NCI-H1417 treated with DMSO at 0.1 percent for 48 hours (cell line): ENCODE data around the gene MAN2A2.
"Not testable (repeated sequence)": the region's sequence is repeated elsewhere in the genome, so short reads cannot be mapped to it uniquely, and the experiment has no call there.

Experiments
- DNase-seq: peaks from one replicate; lab custom pipeline; 2025; lab: John Stamatoyannopoulos, UW

The MAN2A2 gene

DNA sequence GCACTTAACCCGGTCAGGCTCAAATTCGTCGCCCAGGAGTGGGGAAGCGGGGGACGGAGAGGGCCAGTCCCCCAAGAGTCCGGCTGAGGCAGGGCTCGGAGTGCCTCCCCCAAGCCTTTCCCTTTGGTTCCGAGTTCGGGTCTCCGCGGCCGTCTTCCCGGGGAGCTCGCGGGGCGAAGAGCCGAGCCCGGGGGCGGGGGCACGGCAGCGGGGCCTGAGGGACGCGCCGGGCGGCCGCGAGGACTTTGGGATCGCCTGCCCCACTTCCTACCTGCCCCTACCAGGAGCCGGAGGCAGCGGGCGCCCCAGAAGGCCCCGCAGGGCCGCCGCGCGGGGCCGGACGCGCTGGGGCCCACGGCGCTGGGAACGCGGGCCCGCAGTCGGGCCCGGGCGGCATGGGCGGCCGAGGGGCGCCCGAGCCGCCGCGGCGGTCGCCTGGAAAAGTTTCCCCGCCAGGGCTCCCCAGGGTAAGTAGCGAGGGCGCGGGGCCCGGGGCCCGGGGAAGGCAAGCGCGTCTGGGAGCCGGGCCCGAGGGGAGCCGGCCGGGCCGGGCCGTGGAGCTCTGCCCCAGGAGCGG lies 31.9 kb upstream of the MAN2A2 start:
- no peak for DNase-seq

DNA sequence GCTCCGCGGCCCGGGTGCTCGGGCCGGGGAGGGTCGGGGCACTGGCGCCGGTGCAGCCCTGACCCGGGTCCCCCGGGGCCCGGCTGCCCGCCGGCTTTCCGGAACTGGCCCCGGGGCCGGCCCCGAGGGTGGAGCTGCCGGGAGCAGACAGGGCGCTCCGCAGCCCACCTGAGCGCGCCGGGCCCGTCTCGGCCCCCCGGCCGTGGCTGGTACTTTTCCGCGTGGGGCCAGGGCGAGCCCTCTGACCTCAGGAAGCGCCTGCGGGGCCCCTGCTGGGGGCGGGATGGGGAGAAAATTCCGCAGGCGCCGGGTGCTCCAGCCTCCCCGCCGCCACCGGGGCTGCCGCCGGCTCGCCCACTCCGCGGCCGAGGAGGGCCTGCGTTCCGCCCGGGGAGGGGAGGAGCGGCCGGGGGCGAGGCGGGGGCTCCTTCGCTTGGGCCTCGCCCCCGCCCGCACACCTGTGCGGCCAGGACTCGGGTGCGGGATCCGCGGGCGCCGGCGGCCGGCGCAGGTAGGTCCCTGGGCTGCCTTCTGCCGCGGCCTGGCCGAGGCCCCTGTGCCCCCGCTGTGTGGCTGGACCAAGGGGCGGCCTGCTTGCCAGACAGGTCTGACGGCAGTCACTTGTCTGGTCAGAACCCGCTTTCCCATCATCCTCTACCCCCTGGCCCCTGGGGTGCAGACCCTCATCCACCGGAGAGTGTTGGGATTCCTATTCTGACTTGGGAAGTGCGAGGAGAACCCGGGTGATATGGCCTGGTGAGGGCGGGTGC lies 31.2 kb upstream of the MAN2A2 start:
- no peak for DNase-seq

DNA sequence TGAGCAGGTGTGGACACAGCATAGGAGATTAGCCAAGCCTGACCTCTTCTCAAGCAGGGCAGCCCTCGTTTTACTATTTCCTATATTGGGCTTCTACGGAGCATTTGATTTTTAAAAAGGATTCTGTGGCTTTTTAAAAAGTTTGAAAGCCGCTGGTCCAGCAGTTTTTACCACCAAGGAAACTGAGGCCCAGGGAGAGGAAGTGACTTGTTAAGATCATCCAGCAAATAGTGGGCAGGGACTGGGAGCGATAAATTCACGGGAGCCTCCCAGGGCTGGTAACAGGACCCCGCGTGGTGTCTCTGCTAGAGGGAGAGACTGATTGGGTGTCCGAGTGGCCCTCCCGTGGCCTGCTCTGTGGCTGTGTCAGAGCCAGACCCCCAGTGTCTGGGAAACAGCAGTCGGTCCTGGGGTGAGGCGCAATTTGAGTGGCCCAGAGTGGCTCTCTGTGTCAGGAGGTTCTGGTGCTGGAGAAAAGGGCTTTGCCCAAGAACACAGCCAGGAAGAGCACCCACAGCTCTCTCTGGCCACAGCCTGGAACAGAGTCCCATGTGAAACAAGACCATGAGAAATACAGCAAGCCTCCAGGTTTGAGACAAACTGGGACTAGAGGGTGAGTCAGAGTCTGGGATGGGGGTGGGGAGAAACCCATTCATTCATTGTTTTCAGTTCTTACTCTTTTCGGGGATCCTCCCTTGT lies 30.5 kb upstream of the MAN2A2 start:
- DNase-seq, result no peak

DNA sequence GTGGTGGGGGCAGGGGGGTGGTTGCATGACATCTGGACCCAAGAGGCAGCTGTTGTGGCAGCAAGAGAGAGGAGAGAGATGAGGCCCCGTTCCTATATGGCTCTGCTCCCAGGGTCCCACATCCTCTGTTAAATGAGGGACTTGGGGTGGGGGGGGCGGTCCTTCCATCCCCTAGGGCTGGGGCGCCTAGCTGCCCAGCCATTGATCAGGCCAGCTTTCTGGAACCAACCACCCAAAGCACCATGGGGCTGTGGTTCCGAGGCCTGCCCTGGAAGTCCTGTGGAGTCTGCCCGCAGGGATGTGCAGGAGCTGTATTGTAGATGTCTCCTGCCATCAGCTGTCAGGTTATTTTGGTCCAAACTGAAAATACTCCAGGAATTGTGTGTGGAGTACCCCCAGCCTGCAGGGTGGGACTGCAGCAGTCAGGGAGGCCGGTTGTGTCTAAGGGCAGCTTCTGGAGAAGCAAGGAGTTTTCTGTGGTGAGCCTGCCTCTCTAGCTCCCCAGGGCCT lies 29.6 kb upstream of the MAN2A2 start:
- DNase-seq, result no peak

DNA sequence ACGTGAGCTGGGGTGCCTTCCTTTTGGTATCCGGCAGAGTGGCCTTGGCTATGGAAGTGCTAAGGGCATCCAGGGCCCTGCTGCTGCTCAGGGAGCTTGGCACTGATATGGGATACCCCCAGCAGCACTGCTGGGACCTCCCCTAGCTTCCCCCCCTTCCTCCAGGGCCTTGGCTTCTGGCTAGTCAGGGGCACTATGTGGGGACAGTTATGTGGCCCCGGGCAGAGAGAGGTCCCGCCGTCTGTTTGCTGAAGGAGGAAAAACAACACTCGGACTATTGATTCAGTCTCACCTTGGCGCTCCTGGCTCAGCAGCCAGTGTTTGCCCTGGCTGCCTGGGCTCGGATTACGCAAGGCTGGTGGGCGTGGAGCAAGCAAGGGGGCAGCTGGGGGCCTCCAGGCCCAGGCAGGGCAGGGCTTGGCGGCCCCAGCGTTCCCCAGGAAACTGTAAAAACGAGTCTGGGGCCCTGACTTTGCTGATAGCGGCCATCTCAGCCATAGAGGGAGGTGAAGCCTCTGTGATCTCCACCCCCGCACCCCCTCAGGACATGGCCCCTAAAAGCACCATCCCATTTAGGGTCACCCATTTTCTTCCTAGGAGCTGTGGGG lies 29.0 kb upstream of the MAN2A2 start:
- DNase-seq, result no peak

DNA sequence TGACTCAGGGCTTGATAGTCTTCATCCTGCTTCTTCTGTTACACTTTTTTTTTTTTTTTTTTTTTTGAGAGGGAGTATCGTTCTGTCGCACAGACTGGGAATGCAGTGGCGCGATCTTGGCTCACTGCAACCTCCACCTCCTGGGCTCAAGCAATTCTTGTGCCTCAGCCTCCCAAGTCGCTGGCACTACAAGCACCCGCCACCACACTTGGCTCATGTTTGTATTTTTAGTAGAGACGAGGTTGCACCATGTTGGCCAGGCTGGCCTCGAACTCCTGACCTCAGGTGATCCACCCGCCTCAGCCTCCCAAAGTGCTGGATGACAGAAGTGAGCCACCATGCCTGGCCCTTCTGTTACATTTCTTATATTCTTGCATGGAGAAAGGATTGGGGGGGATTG lies 28.1 kb upstream of the MAN2A2 start:
- DNase-seq, result not testable (repeated sequence)

DNA sequence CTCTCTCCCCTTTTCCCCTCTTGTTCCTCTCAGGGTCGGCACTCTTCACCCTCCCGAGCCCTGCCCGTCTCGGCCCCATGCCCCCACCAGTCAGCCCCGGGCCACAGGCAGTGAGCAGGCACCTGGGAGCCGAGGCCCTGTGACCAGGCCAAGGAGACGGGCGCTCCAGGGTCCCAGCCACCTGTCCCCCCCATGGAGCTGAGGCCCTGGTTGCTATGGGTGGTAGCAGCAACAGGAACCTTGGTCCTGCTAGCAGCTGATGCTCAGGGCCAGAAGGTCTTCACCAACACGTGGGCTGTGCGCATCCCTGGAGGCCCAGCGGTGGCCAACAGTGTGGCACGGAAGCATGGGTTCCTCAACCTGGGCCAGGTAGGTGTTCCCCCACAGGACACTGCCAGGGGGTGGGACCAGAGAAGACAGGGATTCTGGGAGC lies 27.5 kb upstream of the MAN2A2 start:
- DNase-seq, result no peak

DNA sequence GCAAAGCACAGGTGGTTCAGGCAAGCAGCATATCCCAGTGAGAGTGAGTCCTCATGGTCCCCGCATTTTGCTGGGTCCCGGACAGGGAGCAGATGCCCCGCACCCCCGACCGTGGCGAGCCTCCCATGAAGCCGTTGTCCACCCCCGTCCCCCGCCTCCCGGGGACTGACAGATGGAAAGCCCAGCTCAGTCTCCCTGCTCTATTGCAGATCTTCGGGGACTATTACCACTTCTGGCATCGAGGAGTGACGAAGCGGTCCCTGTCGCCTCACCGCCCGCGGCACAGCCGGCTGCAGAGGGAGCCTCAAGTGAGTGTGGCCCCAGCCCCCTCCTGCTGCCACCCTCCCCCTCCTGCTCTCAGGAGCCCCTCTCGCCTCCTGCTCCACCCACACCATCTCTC lies 27.1 kb upstream of the MAN2A2 start:
- no peak for DNase-seq

DNA sequence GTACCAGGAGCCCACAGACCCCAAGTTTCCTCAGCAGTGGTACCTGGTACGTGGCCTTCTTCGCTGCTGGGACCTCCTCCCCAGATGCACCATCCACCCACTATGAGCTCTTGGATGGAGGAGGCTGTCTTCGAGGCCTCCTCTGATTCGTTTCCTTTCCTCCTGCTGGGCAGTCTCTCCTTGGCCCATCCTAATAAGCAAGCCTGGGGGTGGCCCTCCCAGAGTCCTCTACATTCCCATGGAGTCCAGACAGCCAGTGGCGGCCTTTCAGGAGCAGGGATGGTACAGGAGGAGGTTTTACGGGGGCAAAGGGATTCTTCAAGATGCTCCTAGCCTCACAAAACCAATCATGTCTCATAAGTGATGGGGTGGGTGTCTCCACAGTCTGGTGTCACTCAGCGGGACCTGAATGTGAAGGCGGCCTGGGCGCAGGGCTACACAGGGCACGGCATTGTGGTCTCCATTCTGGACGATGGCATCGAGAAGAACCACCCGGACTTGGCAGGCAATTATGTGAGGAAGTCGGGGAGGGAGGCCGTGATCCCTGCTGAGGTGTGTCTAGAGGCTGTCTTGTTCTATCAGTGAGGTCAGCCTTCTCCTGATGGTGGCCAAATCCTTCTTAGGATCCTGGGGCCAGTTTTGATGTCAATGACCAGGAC lies 26.5 kb upstream of the MAN2A2 start:
- DNase-seq, result no peak

DNA sequence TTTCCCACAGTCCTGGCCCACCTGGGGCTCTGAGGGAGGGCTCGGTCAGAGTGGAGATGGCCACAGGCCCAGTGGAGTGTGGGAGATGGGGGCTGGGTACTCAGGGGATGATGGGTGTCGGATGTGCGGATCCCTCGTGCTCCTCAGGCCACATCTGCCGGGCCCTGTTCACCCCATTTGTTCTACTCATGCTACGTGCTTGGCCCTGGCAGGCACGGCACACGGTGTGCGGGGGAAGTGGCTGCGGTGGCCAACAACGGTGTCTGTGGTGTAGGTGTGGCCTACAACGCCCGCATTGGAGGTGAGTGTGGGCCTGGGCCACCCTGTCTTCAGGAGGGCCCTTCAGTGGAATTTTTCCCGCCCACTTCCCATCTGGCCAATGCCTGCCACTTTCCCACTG lies 25.8 kb upstream of the MAN2A2 start:
- DNase-seq, result no peak

DNA sequence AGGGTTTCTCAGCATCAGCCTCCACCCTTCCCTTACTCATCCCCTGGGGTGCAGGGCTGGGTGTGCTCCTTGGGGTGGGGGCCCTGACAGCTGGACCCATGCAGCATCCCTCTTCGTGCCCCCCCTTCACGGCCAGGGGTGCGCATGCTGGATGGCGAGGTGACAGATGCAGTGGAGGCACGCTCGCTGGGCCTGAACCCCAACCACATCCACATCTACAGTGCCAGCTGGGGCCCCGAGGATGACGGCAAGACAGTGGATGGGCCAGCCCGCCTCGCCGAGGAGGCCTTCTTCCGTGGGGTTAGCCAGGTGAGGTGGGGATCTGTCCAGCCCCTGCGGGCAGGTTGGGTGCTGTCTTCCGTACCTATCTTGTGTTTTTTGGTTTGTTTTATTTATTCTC lies 25.1 kb upstream of the MAN2A2 start:
- no peak for DNase-seq

DNA sequence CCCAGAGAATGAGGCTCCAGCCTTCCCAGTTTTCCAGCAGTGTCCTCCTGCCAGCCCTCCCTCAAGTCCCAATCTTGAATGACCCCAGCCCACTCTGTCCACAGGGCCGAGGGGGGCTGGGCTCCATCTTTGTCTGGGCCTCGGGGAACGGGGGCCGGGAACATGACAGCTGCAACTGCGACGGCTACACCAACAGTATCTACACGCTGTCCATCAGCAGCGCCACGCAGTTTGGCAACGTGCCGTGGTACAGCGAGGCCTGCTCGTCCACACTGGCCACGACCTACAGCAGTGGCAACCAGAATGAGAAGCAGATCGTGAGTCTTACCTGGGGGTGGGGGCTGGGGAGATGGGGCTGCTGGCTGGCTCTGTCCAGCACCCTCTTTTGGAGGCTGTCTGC lies 24.4 kb upstream of the MAN2A2 start:
- DNase-seq, result no peak

DNA sequence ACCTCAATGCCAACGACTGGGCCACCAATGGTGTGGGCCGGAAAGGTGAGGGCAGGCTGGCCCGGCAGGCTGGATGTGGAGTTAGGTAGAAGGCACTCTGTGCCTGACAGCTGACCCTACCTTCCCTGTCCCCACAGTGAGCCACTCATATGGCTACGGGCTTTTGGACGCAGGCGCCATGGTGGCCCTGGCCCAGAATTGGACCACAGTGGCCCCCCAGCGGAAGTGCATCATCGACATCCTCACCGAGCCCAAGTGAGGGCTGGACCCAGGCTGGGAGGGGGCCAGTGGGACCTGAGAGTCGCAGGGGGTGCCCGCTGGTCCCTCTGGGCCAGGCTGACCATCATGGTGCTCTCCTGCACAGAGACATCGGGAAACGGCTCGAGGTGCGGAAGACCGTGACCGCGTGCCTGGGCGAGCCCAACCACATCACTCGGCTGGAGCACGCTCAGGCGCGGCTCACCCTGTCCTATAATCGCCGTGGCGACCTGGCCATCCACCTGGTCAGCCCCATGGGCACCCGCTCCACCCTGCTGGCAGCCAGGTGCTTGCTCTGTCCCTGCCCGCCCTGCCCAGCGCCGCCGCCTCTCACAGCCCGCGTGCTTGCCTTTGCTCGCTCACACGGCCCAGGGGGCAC lies 23.3 kb upstream of the MAN2A2 start:
- DNase-seq, result no peak

DNA sequence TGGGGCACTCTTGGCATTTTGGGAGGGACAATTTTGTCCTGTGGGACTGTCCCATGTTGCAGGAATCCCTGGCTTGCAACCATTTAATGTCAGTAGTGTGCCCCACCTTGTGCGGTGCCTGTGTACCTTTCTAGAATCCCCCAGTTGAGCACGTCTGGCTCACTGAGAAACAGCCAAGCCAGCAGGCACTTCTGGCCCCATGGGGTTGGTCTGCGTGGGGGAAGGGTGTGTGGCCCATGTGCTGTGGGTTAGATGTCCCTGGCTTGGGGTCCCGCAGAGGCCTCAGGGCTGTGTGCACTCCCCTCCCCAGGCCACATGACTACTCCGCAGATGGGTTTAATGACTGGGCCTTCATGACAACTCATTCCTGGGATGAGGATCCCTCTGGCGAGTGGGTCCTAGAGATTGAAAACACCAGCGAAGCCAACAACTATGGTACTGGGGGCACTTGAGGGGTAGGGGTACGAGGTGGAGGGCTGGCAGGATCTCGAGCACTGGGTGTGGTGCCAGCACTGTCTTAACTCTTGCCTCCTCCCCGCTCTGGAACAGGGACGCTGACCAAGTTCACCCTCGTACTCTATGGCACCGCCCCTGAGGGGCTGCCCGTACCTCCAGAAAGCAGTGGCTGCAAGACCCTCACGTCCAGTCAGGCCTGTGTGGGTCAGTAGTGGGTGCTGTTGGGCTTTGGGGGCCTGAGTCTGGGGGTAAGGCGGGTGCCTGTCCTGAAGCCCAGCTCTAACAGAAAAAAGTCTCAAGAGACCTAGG lies 22.5 kb upstream of the MAN2A2 start:
- DNase-seq, result no peak

DNA sequence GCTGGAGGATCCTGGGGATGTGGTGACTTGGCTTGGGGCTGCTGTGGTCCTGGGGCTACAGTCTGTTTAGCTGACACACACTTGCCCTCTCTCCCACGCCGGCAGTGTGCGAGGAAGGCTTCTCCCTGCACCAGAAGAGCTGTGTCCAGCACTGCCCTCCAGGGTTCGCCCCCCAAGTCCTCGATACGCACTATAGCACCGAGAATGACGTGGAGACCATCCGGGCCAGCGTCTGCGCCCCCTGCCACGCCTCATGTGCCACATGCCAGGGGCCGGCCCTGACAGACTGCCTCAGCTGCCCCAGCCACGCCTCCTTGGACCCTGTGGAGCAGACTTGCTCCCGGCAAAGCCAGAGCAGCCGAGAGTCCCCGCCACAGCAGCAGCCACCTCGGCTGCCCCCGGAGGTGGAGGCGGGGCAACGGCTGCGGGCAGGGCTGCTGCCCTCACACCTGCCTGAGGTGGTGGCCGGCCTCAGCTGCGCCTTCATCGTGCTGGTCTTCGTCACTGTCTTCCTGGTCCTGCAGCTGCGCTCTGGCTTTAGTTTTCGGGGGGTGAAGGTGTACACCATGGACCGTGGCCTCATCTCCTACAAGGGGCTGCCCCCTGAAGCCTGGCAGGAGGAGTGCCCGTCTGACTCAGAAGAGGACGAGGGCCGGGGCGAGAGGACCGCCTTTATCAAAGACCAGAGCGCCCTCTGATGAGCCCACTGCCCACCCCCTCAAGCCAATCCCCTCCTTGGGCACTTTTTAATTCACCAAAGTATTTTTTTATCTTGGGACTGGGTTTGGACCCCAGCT lies 21.7 kb upstream of the MAN2A2 start:
- no peak for DNase-seq

DNA sequence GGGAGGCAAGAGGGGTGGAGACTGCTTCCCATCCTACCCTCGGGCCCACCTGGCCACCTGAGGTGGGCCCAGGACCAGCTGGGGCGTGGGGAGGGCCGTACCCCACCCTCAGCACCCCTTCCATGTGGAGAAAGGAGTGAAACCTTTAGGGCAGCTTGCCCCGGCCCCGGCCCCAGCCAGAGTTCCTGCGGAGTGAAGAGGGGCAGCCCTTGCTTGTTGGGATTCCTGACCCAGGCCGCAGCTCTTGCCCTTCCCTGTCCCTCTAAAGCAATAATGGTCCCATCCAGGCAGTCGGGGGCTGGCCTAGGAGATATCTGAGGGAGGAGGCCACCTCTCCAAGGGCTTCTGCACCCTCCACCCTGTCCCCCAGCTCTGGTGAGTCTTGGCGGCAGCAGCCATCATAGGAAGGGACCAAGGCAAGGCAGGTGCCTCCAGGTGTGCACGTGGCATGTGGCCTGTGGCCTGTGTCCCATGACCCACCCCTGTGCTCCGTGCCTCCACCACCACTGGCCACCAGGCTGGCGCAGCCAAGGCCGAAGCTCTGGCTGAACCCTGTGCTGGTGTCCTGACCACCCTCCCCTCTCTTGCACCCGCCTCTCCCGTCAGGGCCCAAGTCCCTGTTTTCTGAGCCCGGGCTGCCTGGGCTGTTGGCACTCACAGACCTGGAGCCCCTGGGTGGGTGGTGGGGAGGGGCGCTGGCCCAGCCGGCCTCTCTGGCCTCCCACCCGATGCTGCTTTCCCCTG lies 21.0 kb upstream of the MAN2A2 start:
- DNase-seq, result no peak

DNA sequence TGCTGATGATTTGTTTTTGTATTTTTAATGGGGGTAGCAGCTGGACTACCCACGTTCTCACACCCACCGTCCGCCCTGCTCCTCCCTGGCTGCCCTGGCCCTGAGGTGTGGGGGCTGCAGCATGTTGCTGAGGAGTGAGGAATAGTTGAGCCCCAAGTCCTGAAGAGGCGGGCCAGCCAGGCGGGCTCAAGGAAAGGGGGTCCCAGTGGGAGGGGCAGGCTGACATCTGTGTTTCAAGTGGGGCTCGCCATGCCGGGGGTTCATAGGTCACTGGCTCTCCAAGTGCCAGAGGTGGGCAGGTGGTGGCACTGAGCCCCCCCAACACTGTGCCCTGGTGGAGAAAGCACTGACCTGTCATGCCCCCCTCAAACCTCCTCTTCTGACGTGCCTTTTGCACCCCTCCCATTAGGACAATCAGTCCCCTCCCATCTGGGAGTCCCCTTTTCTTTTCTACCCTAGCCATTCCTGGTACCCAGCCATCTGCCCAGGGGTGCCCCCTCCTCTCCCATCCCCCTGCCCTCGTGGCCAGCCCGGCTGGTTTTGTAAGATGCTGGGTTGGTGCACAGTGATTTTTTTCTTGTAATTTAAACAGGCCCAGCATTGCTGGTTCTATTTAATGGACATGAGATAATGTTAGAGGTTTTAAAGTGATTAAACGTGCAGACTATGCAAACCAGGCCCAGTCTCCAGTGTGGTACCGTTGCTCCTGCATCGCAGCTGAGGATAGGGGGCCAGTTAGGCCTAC lies 20.1 kb upstream of the MAN2A2 start:
- no peak for DNase-seq

DNA sequence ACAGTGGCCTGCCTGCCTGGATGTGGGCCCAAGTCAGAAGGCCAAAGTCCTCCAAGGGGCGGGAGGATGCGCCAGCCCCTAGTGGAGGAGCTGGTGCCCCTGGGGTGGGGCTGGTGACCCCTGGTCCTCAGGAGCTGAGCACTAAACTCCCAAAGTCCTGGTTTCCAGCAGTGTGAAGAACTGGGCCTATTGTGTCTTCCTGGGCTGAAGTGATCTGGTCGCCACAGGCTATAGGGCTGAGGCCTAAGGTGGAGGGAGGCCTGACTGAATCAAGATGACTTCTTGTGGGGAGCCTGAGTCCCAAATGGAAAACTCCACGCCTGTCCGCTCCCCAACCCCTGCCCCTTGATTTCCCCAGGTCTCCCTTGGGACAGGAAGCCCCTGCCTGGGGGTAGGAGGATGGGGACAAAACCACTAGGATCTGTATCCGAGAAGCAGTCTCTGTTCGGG lies 19.6 kb upstream of the MAN2A2 start:
- DNase-seq, result no peak
